ENCODE measurements around the gene CLSTN1.
"Not testable (repeated sequence)": the region's sequence is repeated elsewhere in the genome, so short reads cannot be mapped to it uniquely, and the experiment has no call there.

CLSTN1 gene

GRCh38 chr1:9714257-9714718 is 109.5 kb downstream of the CLSTN1 start:
- peak; percentile 58 for DNase-seq (ENCODE audit: low spot score)

GRCh38 chr1:9712767-9713166 is 111.0 kb downstream of the CLSTN1 start:
- not testable (repeated sequence) for DNase-seq (ENCODE audit: low spot score)

- no peak for DNase-seq (ENCODE audit: low spot score)
Measured at GRCh38 chr1:9711466-9712020, 112.2 kb downstream of the CLSTN1 start.

GRCh38 chr1:9710037-9710436 is 113.7 kb downstream of the CLSTN1 start:
- DNase-seq (ENCODE audit: low spot score): no peak

GRCh38 chr1:9706178-9706577 is 117.6 kb downstream of the CLSTN1 start:
- DNase-seq (ENCODE audit: low spot score): no peak

GRCh38 chr1:9705337-9706093 is 118.2 kb downstream of the CLSTN1 start:
- no peak for DNase-seq (ENCODE audit: low spot score)

- no peak for DNase-seq (ENCODE audit: low spot score)
Measured at GRCh38 chr1:9703681-9704080, 120.1 kb downstream of the CLSTN1 start.

- DNase-seq (ENCODE audit: low spot score): no peak
Measured at GRCh38 chr1:9703165-9703509, 120.6 kb downstream of the CLSTN1 start.

- DNase-seq (ENCODE audit: low spot score): no peak
Measured at GRCh38 chr1:9701665-9702064, 122.1 kb downstream of the CLSTN1 start.

GRCh38 chr1:9700340-9700739 is 123.4 kb downstream of the CLSTN1 start:
- DNase-seq (ENCODE audit: low spot score): no peak

GRCh38 chr1:9699361-9699760 is 124.4 kb downstream of the CLSTN1 start:
- no peak for DNase-seq (ENCODE audit: low spot score)

GRCh38 chr1:9696793-9697192 is 127.0 kb downstream of the CLSTN1 start:
- DNase-seq (ENCODE audit: low spot score): no peak

GRCh38 chr1:9691691-9692090 is 132.1 kb downstream of the CLSTN1 start:
- DNase-seq (ENCODE audit: low spot score): no peak

- DNase-seq (ENCODE audit: low spot score): no peak
Measured at GRCh38 chr1:9691108-9691445, 132.7 kb downstream of the CLSTN1 start.

GRCh38 chr1:9690440-9691107 is 133.2 kb downstream of the CLSTN1 start:
- no peak for DNase-seq (ENCODE audit: low spot score)

GRCh38 chr1:9689971-9690381 is 133.8 kb downstream of the CLSTN1 start:
- DNase-seq (ENCODE audit: low spot score): no peak

- peak; percentile 76 for DNase-seq (ENCODE audit: low spot score)
Measured at GRCh38 chr1:9689011-9689706, 134.6 kb downstream of the CLSTN1 start.

GRCh38 chr1:9688599-9688998 is 135.2 kb downstream of the CLSTN1 start:
- DNase-seq (ENCODE audit: low spot score): no peak

GRCh38 chr1:9687874-9688582 is 135.7 kb downstream of the CLSTN1 start:
- DNase-seq (ENCODE audit: low spot score): no peak

GRCh38 chr1:9687120-9687873 is 136.5 kb downstream of the CLSTN1 start:
- peak; percentile 84 for DNase-seq (ENCODE audit: low spot score)

- DNase-seq (ENCODE audit: low spot score): no peak
Measured at GRCh38 chr1:9684801-9685200, 139.0 kb downstream of the CLSTN1 start.

All from NAMALWA (cell line).